ENCODE measurements around the gene ST3GAL2.
"Not testable (repeated sequence)": the region's sequence is repeated elsewhere in the genome, so short reads cannot be mapped to it uniquely, and the experiment has no call there.

ST3GAL2 gene

GRCh38 chr16:70413572-70413971, 25.3 kb downstream of the ST3GAL2 start:
- not testable (repeated sequence) for DNase-seq

- DNase-seq = no peak
Measured at GRCh38 chr16:70412385-70412784, 26.5 kb downstream of the ST3GAL2 start.

GRCh38 chr16:70410734-70411133, 28.2 kb downstream of the ST3GAL2 start:
- no peak for DNase-seq

- DNase-seq = no peak
Measured at GRCh38 chr16:70407811-70408274, 31.1 kb downstream of the ST3GAL2 start.

GRCh38 chr16:70406104-70406503, 32.8 kb downstream of the ST3GAL2 start:
- not testable (repeated sequence) for DNase-seq

- no peak for DNase-seq
Measured at GRCh38 chr16:70402916-70403659, 35.8 kb downstream of the ST3GAL2 start.

GRCh38 chr16:70399951-70400350, 38.9 kb downstream of the ST3GAL2 start:
- DNase-seq = no peak

GRCh38 chr16:70399381-70399780, 39.5 kb downstream of the ST3GAL2 start:
- no peak for DNase-seq

- no peak for DNase-seq
Measured at GRCh38 chr16:70398177-70398743, 40.6 kb downstream of the ST3GAL2 start.

GRCh38 chr16:70396246-70396904, 42.5 kb downstream of the ST3GAL2 start:
- DNase-seq = no peak

GRCh38 chr16:70395345-70395901, 43.5 kb downstream of the ST3GAL2 start:
- DNase-seq = no peak

GRCh38 chr16:70394853-70395252, 44.0 kb downstream of the ST3GAL2 start:
- no peak for DNase-seq

- no peak for DNase-seq
Measured at GRCh38 chr16:70393662-70394061, 45.2 kb downstream of the ST3GAL2 start.

GRCh38 chr16:70392606-70393005, 46.3 kb downstream of the ST3GAL2 start:
- no peak for DNase-seq

GRCh38 chr16:70391881-70392481, 46.9 kb downstream of the ST3GAL2 start:
- DNase-seq = no peak

GRCh38 chr16:70391446-70391845, 47.5 kb downstream of the ST3GAL2 start:
- no peak for DNase-seq

GRCh38 chr16:70390774-70391173, 48.1 kb downstream of the ST3GAL2 start:
- DNase-seq = no peak

GRCh38 chr16:70388006-70388680, 50.8 kb downstream of the ST3GAL2 start:
- no peak for DNase-seq

GRCh38 chr16:70386289-70386986, 52.5 kb downstream of the ST3GAL2 start:
- not testable (repeated sequence) for DNase-seq

- DNase-seq = no peak
Measured at GRCh38 chr16:70383421-70383960, 55.4 kb downstream of the ST3GAL2 start.

- DNase-seq = no peak
Measured at GRCh38 chr16:70381604-70382342, 57.1 kb downstream of the ST3GAL2 start.
